HUDEP-2 (cell line): ENCODE measurements around the gene SYPL1.

Experiments used
- DNase-seq, 76 experiments: peaks; one replicate each; lab custom pipeline; 2025; ENCODE audit not compliant: unreplicated experiment in 76 of 76; lab: John Stamatoyannopoulos, UW

The SYPL1 gene

GRCh38 chr7:106095634-106096033 lies 16.5 kb downstream of the SYPL1 start:
- no peak for DNase-seq

GRCh38 chr7:106094780-106095179 lies 17.3 kb downstream of the SYPL1 start:
- DNase-seq = no peak

- no peak for DNase-seq
These were observed 19.9 kb downstream of the SYPL1 start for GRCh38 chr7:106092204-106092603.

GRCh38 chr7:106089647-106090046 lies 22.5 kb downstream of the SYPL1 start:
- no peak for DNase-seq

- no peak for DNase-seq
These were observed 24.1 kb downstream of the SYPL1 start for GRCh38 chr7:106088014-106088413.

GRCh38 chr7:106086062-106086461 lies 26.1 kb downstream of the SYPL1 start:
- DNase-seq = no peak

- DNase-seq = no peak
These were observed 27.1 kb downstream of the SYPL1 start for GRCh38 chr7:106085015-106085414.

- no peak for DNase-seq
These were observed 28.4 kb downstream of the SYPL1 start for GRCh38 chr7:106083717-106084116.

- no peak for DNase-seq
These were observed 29.8 kb downstream of the SYPL1 start for GRCh38 chr7:106082087-106082854.

GRCh38 chr7:106080300-106080987 lies 31.7 kb downstream of the SYPL1 start:
- DNase-seq = no peak

GRCh38 chr7:106076537-106076936 lies 35.6 kb downstream of the SYPL1 start:
- DNase-seq = no peak

GRCh38 chr7:106075937-106076336 lies 36.2 kb downstream of the SYPL1 start:
- no peak for DNase-seq

- DNase-seq = no peak
These were observed 37.9 kb downstream of the SYPL1 start for GRCh38 chr7:106074257-106074656.

GRCh38 chr7:106073701-106074100 lies 38.4 kb downstream of the SYPL1 start:
- no peak for DNase-seq

- no peak for DNase-seq
These were observed 39.4 kb downstream of the SYPL1 start for GRCh38 chr7:106072715-106073091.

GRCh38 chr7:106071999-106072714 lies 40.0 kb downstream of the SYPL1 start:
- peak in 61 of 76 experiments; percentile 2 to 70 (median 35) for DNase-seq

- peak in 1 of 76 experiments; percentile 21 for DNase-seq
These were observed 40.6 kb downstream of the SYPL1 start for GRCh38 chr7:106071356-106071998.

- no peak for DNase-seq
These were observed 41.4 kb downstream of the SYPL1 start for GRCh38 chr7:106070567-106071254.

GRCh38 chr7:106070201-106070551 lies 41.9 kb downstream of the SYPL1 start:
- DNase-seq = no peak

GRCh38 chr7:106069471-106070200 lies 42.5 kb downstream of the SYPL1 start:
- no peak for DNase-seq
